Measurements from ENCODE around the gene NOS3. TPM values are rescaled to one million over a fixed set of nuclear protein-coding genes. Genes with fewer than 3 reads are reported as not detected.

Gene NOS3
- total and polyA plus RNA-seq, 8 donors, result 7.5 to 21.8 (median 10.4) TPM

- Histone ChIP-seq H3K36me3 (no peaks in the 10 kb centered on the region), H3K4me1 (peaks cover 0 to 4% of the 10 kb centered on the region in 2 donors), H3K27me3 (peaks cover 0 to 98% of the 10 kb centered on the region in 2 donors), H3K27ac (no peak overlapping the region), H3K9me3 (no peaks in the 10 kb centered on the region), H3K4me3 (no peak overlapping the region)
- ATAC-seq, result no peak
- intact Hi-C loops (cut with DNase I), result no loop called here
- TF ChIP-seq, protein P1, sequence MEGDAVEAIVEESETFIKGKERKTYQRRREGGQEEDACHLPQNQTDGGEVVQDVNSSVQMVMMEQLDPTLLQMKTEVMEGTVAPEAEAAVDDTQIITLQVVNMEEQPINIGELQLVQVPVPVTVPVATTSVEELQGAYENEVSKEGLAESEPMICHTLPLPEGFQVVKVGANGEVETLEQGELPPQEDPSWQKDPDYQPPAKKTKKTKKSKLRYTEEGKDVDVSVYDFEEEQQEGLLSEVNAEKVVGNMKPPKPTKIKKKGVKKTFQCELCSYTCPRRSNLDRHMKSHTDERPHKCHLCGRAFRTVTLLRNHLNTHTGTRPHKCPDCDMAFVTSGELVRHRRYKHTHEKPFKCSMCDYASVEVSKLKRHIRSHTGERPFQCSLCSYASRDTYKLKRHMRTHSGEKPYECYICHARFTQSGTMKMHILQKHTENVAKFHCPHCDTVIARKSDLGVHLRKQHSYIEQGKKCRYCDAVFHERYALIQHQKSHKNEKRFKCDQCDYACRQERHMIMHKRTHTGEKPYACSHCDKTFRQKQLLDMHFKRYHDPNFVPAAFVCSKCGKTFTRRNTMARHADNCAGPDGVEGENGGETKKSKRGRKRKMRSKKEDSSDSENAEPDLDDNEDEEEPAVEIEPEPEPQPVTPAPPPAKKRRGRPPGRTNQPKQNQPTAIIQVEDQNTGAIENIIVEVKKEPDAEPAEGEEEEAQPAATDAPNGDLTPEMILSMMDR (IDR thresholded peaks at IDR 0.05), result no peak
- DNase-seq, result peak in 1 of 4 donors; percentile 67
These were observed 32.2 kb upstream of the NOS3 start for GRCh38 chr7:150958597-150958996.

- no peak overlapping the region for H3K27ac ChIP-seq
- DNase-seq (peak in 1 of 4 donors; percentile 35), ATAC-seq (no peak)
- no peaks in the 10 kb centered on the region for H3K36me3 ChIP-seq
- H3K9me3 ChIP-seq, result no peaks in the 10 kb centered on the region
- intact Hi-C loops (cut with DNase I), result no loop called here
- TF ChIP-seq, protein P1 (IDR thresholded peaks at IDR 0.05), result no peak
- peaks cover 0 to 98% of the 10 kb centered on the region in 2 donors for H3K27me3 ChIP-seq
- no peak overlapping the region for H3K4me3 ChIP-seq
- peaks cover 0 to 4% of the 10 kb centered on the region in 2 donors for H3K4me1 ChIP-seq
These were observed 31.7 kb upstream of the NOS3 start for GRCh38 chr7:150959081-150959480.

DNA sequence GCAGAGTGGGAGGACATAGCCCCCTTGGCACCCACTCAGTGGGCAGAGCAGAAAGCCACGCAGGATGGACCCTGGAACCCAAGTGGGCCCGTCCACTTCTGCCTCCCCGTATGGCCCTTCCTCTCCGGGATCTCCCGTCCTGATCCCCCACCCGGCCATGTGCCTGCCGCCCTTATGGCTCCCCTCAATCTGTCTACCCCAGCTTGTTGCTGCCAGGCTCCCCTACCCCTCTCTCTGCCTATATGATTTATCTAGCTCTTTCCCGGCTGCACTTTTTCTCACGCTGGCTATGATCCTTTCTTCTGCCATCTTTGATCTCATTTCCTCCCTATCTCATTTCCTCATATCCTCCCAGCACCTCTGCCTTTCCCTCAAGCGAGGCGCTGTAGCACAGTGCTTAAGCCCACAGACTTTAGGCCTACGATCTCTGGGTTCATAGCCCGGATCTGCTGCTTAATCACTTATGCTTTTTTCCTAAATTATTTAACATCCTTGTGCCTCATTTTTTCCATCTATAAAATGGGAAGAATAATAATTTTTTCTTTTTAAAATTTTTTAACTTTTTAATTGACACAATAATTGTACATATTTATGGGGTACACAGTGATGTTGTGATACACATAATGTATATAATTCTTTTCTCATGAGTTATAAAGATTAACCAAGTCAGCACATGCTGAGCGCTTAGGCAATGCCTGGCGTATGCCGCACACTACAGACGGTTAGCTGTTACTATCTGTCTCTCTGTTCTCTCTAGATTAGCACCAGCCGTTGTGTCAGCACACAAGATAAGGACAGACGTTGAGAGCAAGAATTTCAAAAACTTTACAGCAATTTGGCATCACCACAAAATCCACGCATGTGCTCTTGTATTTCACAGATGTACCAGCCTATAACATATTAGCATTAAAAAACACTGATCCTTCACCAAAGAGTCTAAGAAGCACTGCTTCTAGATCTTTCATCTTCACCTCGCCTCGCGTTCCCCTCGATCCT lies 30.8 kb upstream of the NOS3 start:
- intact Hi-C loops (cut with DNase I), result no loop called here
- no peak for ATAC-seq

GRCh38 chr7:150961510-150962289 lies 29.1 kb upstream of the NOS3 start:
- ATAC-seq, result no peak
- intact Hi-C loops (cut with DNase I), result no loop called here
- TF ChIP-seq, protein P1 (IDR thresholded peaks at IDR 0.05), result no peak

More for the DNA sequence above, 30.8 kb upstream of the NOS3 start:
- Histone ChIP-seq H3K27ac (no peak overlapping the region), H3K4me1 (peaks cover 4 to 5% of the 10 kb centered on the region in 2 donors), H3K27me3 (peaks cover 0 to 97% of the 10 kb centered on the region in 2 donors), H3K36me3 (no peaks in the 10 kb centered on the region), H3K4me3 (no peak overlapping the region), H3K9me3 (no peaks in the 10 kb centered on the region)
- TF ChIP-seq, protein P1 (IDR thresholded peaks at IDR 0.05), result no peak
- DNase-seq, result peak in 2 of 4 donors; percentile 38 to 68

GRCh38 chr7:150962290-150962552 lies 28.6 kb upstream of the NOS3 start:
- H3K27me3 ChIP-seq, result peaks cover 0 to 90% of the 10 kb centered on the region in 2 donors
- DNase-seq (no peak), ATAC-seq (no peak)
- TF ChIP-seq, protein P1 (IDR thresholded peaks at IDR 0.05), result no peak
- intact Hi-C loops (cut with DNase I), result no loop called here
- H3K9me3 ChIP-seq, result no peaks in the 10 kb centered on the region
- H3K36me3 ChIP-seq, result no peaks in the 10 kb centered on the region
- H3K4me1 ChIP-seq, result peaks cover 0 to 5% of the 10 kb centered on the region in 2 donors
- no peak overlapping the region for H3K27ac ChIP-seq
- H3K4me3 ChIP-seq, result no peak overlapping the region

More at GRCh38 chr7:150961510-150962289, 29.1 kb upstream of the NOS3 start:
- peak in 2 of 4 donors; percentile 65 to 66 for DNase-seq
- H3K9me3 ChIP-seq, result no peaks in the 10 kb centered on the region
- H3K27me3 ChIP-seq, result peaks cover 0 to 91% of the 10 kb centered on the region in 2 donors
- H3K27ac ChIP-seq, result no peak overlapping the region
- no peak overlapping the region for H3K4me3 ChIP-seq
- H3K4me1 ChIP-seq, result peaks cover 0 to 5% of the 10 kb centered on the region in 2 donors
- H3K36me3 ChIP-seq, result no peaks in the 10 kb centered on the region

All from left lung (tissue), 10 donors.